Kidney epithelial cell (primary cell): Measurements from ENCODE around the gene POT1. TPM values are rescaled to one million over a fixed set of nuclear protein-coding genes. Genes with fewer than 3 reads are reported as not detected.

Experiments used
- DNase-seq: peaks from one replicate; pipeline ENCODE4 v3.0.0-alpha.2; 2010; ENCODE audit warnings: low read depth
- H3K27me3 ChIP-seq: 2 replicates; pipeline ENCODE4 v1.6.0; 2011; ENCODE audit warnings: low read length; ENCODE audit not compliant: control insufficient read depth, insufficient read depth
- H3K36me3 ChIP-seq: 2 replicates; pipeline ENCODE4 v1.5.1; 2011; ENCODE audit warnings: low read length; ENCODE audit not compliant: control insufficient read depth, insufficient read depth
- H3K4me3 ChIP-seq: 2 replicates; pipeline ENCODE4 v1.5.1; 2011; ENCODE audit warnings: low read depth, mild to moderate bottlenecking, control low read depth, low read length
- CTCF ChIP-seq: IDR thresholded peaks from 2 replicates; pipeline ENCODE4 v1.5.1; 2011; ENCODE audit warnings: mild to moderate bottlenecking, moderate library complexity, low read length, control low read depth, inconsistent platforms; ENCODE audit not compliant: insufficient read depth, poor library complexity, severe bottlenecking
- total RNA-seq: library from RNA; depleted of rRNA; stranded (reverse); fragments of >200 nt; gene quantifications from 2 replicates; pipeline ENCODE4 v1.2.3, GENCODE V29; 2015

POT1 gene
- total RNA-seq, 1 donor from 2014 or later = 15.8 TPM

- no peaks in the 10 kb centered on the region for H3K36me3 ChIP-seq
- DNase-seq = no peak
- no peaks in the 10 kb centered on the region for H3K27me3 ChIP-seq
- H3K4me3 ChIP-seq = no peak overlapping the region
- TF ChIP-seq CTCF = no peak
Observed at GRCh38 chr7:124934841-124935240, 5.2 kb upstream of the POT1 start.

GRCh38 chr7:124930655-124931597 is 1.3 kb upstream of the POT1 start:
- H3K36me3 ChIP-seq = no peaks in the 10 kb centered on the region
- H3K27me3 ChIP-seq = no peaks in the 10 kb centered on the region
- H3K4me3 ChIP-seq = no peak overlapping the region
- DNase-seq = no peak
- TF ChIP-seq CTCF = no peak

- peak overlapping the region; percentile 61 for H3K4me3 ChIP-seq
- no peak for DNase-seq
- no peak for TF ChIP-seq CTCF
- no peaks in the 10 kb centered on the region for H3K27me3 ChIP-seq
- no peaks in the 10 kb centered on the region for H3K36me3 ChIP-seq
Observed at GRCh38 chr7:124930173-124930623, 573 bp upstream of the POT1 start.

GRCh38 chr7:124924906-124925305 is 4.7 kb downstream of the POT1 start:
- DNase-seq = no peak
- TF ChIP-seq CTCF = no peak
- Histone ChIP-seq H3K4me3 (no peak overlapping the region), H3K36me3 (no peaks in the 10 kb centered on the region), H3K27me3 (no peaks in the 10 kb centered on the region)

GRCh38 chr7:124922200-124922599 is 7.4 kb downstream of the POT1 start:
- Histone ChIP-seq H3K36me3 (no peaks in the 10 kb centered on the region), H3K27me3 (no peaks in the 10 kb centered on the region), H3K4me3 (no peak overlapping the region)
- DNase-seq = no peak
- TF ChIP-seq CTCF = no peak

- no peak for TF ChIP-seq CTCF
- DNase-seq = no peak
- Histone ChIP-seq H3K4me3 (no peak overlapping the region), H3K36me3 (no peaks in the 10 kb centered on the region), H3K27me3 (no peaks in the 10 kb centered on the region)
Observed at GRCh38 chr7:124919841-124920240, 9.8 kb downstream of the POT1 start.
